ENCODE measurements around the gene COPS8. TPM values are rescaled to one million over a fixed set of nuclear protein-coding genes. Genes with fewer than 3 reads are reported as not detected.

The COPS8 gene
- total and polyA plus RNA-seq, 2 of the 4 experiments (the other 2 are of a cell fraction): 47.0 to 64.9 TPM

- no peak overlapping the region for H2AK5ac ChIP-seq (ENCODE audit: low read depth, low read length)
These were observed 27.3 kb upstream of the COPS8 start for GRCh38 chr2:237058423-237058822.

More at GRCh38 chr2:237058423-237058822, 27.3 kb upstream of the COPS8 start:
- H3K9ac ChIP-seq (ENCODE audit: low read depth, low read length): no peak overlapping the region
- H3K14ac ChIP-seq (replicated peaks; ENCODE audit: low read depth, low read length): no peak overlapping the region
- ATAC-seq (ENCODE audit: low read depth) (no peak), DNase-seq (no peak)
- H3K4me2 ChIP-seq (ENCODE audit: low read depth, low read length): no peak overlapping the region
- no peak overlapping the region for H3K4me3 ChIP-seq (ENCODE audit: insufficient read depth, low read depth, low read length)
- H2AFZ ChIP-seq (replicated peaks; ENCODE audit: low read length, poor library complexity): no peak overlapping the region
- peaks cover 2% of the 10 kb centered on the region; the same call in 1 of the 2 replicates for H3K27me3 ChIP-seq (ENCODE audit: control insufficient read depth, insufficient read depth, low read length)
- H3K79me1 ChIP-seq (ENCODE audit: low read depth in 1 of 2, low read length in 2 of 2): no peaks in the 10 kb centered on the region
- H3K9me1 ChIP-seq (ENCODE audit: insufficient read depth, low read length): no peaks in the 10 kb centered on the region
- no peak overlapping the region for H4K91ac ChIP-seq (ENCODE audit: insufficient read depth, low read depth, low read length)
- H3K36me3 ChIP-seq (ENCODE audit: control insufficient read depth, insufficient read depth, low read length): no peaks in the 10 kb centered on the region; the same call in 1 of the 2 replicates
- H2BK120ac ChIP-seq (ENCODE audit: low read depth, low read length): no peak overlapping the region
- no peak for TF ChIP-seq CHD1 (IDR thresholded peaks at IDR 0.05; ENCODE audit: low read depth, low read length)
- TF ChIP-seq MXI1 (IDR thresholded peaks at IDR 0.05; ENCODE audit: borderline replicate concordance, low read depth, low read length): no peak
- TF ChIP-seq MAZ (IDR thresholded peaks at IDR 0.05; ENCODE audit: borderline replicate concordance, low read depth, low read length): no peak
- no peak for TF ChIP-seq POLR2A (IDR thresholded peaks at IDR 0.05; ENCODE audit: low read depth, low read length)
- TF ChIP-seq MAFK (IDR thresholded peaks at IDR 0.05; ENCODE audit: low read depth, low read length): no peak
- no peak for TF ChIP-seq FOS (IDR thresholded peaks at IDR 0.05; ENCODE audit: low read depth, low read length)
- TF ChIP-seq BHLHE40 (IDR thresholded peaks at IDR 0.05; ENCODE audit: low read depth, low read length): no peak
- TF ChIP-seq RAD21 (IDR thresholded peaks at IDR 0.05; ENCODE audit: low read length): no peak
- TF ChIP-seq, protein P1, sequence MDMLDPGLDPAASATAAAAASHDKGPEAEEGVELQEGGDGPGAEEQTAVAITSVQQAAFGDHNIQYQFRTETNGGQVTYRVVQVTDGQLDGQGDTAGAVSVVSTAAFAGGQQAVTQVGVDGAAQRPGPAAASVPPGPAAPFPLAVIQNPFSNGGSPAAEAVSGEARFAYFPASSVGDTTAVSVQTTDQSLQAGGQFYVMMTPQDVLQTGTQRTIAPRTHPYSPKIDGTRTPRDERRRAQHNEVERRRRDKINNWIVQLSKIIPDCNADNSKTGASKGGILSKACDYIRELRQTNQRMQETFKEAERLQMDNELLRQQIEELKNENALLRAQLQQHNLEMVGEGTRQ (IDR thresholded peaks at IDR 0.05; ENCODE audit: low read depth, low read length): no peak
- no peak for TF ChIP-seq RFX5 (IDR thresholded peaks at IDR 0.05; ENCODE audit: low read depth, low read length)
- TF ChIP-seq NFE2L2 (IDR thresholded peaks at IDR 0.05; ENCODE audit: low read depth, low read length): no peak
- TF ChIP-seq RCOR1 (IDR thresholded peaks at IDR 0.05; ENCODE audit: insufficient replicate concordance, low read length): no peak
- no peak for TF ChIP-seq SMC3 (IDR thresholded peaks at IDR 0.05; ENCODE audit: low read depth, low read length)
- TF ChIP-seq CTCF (conservative IDR thresholded peaks at IDR 0.05; ENCODE audit: low read depth, low read length): no peak
- no peak for TF ChIP-seq CEBPB (IDR thresholded peaks at IDR 0.05; ENCODE audit: low read depth, low read length)
- TF ChIP-seq ELK1 (IDR thresholded peaks at IDR 0.05; ENCODE audit: borderline replicate concordance, low read depth, low read length): no peak
- ChIA-PET POLR2A (ENCODE audit: unreplicated experiment) (no interaction called here), CTCF (no interaction called here)
- intact Hi-C loops (cut with micrococcal nuclease) (no loop called here), in situ Hi-C loops (cut with MboI; ENCODE audit: low sequenced_read_pairs) (loop anchor here (10.0 kb wide), 2 partner anchors 544 to 714 kb away; no protein-coding TSS in a partner anchor), dilution Hi-C loops (cut with HindIII; ENCODE audit: low sequenced_read_pairs, unreplicated experiment) (no loop called here)
- no peak overlapping the region for H3K56ac ChIP-seq (ENCODE audit: extremely low read depth, insufficient read depth, low read length)
- H3K18ac ChIP-seq (ENCODE audit: low read depth, low read length): no peak overlapping the region
- no peak overlapping the region for H3K27ac ChIP-seq (ENCODE audit: insufficient read depth, low read length)
- BruUV-seq (replicated peaks): no TSS peak
- no peak overlapping the region for H2BK15ac ChIP-seq (ENCODE audit: low read depth, low read length)
- H2BK20ac ChIP-seq (ENCODE audit: low read depth, low read length): no peak overlapping the region
- H2BK5ac ChIP-seq (ENCODE audit: low read depth, low read length, poor library complexity, severe bottlenecking): no peak overlapping the region
- H4K5ac ChIP-seq (ENCODE audit: low read depth, low read length): no peak overlapping the region
- no peaks in the 10 kb centered on the region for H3K9me3 ChIP-seq (ENCODE audit: control insufficient read depth, insufficient read depth, low read length)
- H4K8ac ChIP-seq (ENCODE audit: low read depth in 2 of 2, low read length in 2 of 2): no peak overlapping the region
- H3K4ac ChIP-seq (ENCODE audit: low read depth, low read length): no peak overlapping the region
- H3K4me1 ChIP-seq (ENCODE audit: control insufficient read depth, insufficient read depth, low read length): peaks cover 4% of the 10 kb centered on the region; the same call in 1 of the 2 replicates
- H4K20me1 ChIP-seq (ENCODE audit: insufficient read depth, low read length): no peaks in the 10 kb centered on the region
- no peak overlapping the region for H2AK9ac ChIP-seq (replicated peaks; ENCODE audit: low read depth, low read length, poor library complexity)
- WGBS, 2 experiments (ENCODE audit: extremely low coverage in 2 of 2, insufficient read length in 1 of 2): 97% methylated on average over 6 of the region's 11 CpGs; no CpG with 5 or more reads in 1 of the 2 experiments
- H3K23ac ChIP-seq (ENCODE audit: low read depth, low read length): no peak overlapping the region
